ENCODE results near the gene DALRD3. TPM values are rescaled to one million over a fixed set of nuclear protein-coding genes. Genes with fewer than 3 reads are reported as not detected.

DALRD3 gene
- total RNA-seq, 1 donor from 2014 or later, result 55.2 TPM

- TF ChIP-seq CTCF (IDR thresholded peaks at IDR 0.05; ENCODE audit: insufficient read depth, low read length, poor library complexity, severe bottlenecking), result no peak
- Histone ChIP-seq H3K27me3 (ENCODE audit: control insufficient read depth, insufficient read depth, low read length) (no peaks in the 10 kb centered on the region), H3K36me3 (ENCODE audit: control insufficient read depth, insufficient read depth, low read length) (peaks cover 4% of the 10 kb centered on the region)
These were observed 6.8 kb upstream of the DALRD3 start for GRCh38 chr3:49025005-49025792.

GRCh38 chr3:49024449-49024848, 6.1 kb upstream of the DALRD3 start:
- Histone ChIP-seq H3K36me3 (ENCODE audit: control insufficient read depth, insufficient read depth, low read length) (peaks cover 4% of the 10 kb centered on the region), H3K4me3 (ENCODE audit: low read depth, low read length) (no peak overlapping the region), H3K27me3 (ENCODE audit: control insufficient read depth, insufficient read depth, low read length) (no peaks in the 10 kb centered on the region)
- no peak for DNase-seq (ENCODE audit: low read depth)
- no peak for TF ChIP-seq CTCF (IDR thresholded peaks at IDR 0.05; ENCODE audit: insufficient read depth, low read length, poor library complexity, severe bottlenecking)

More at GRCh38 chr3:49025005-49025792, 6.8 kb upstream of the DALRD3 start:
- H3K4me3 ChIP-seq (ENCODE audit: low read depth, low read length), result no peak overlapping the region
- no peak for DNase-seq (ENCODE audit: low read depth)

- H3K36me3 ChIP-seq (ENCODE audit: control insufficient read depth, insufficient read depth, low read length), result peaks cover 4% of the 10 kb centered on the region
- no peak for DNase-seq (ENCODE audit: low read depth)
- no peaks in the 10 kb centered on the region for H3K27me3 ChIP-seq (ENCODE audit: control insufficient read depth, insufficient read depth, low read length)
- TF ChIP-seq CTCF (IDR thresholded peaks at IDR 0.05; ENCODE audit: insufficient read depth, low read length, poor library complexity, severe bottlenecking), result no peak
- no peak overlapping the region for H3K4me3 ChIP-seq (ENCODE audit: low read depth, low read length)
These were observed 5.4 kb upstream of the DALRD3 start for GRCh38 chr3:49023775-49024174.

GRCh38 chr3:49022688-49023171, 4.3 kb upstream of the DALRD3 start:
- Histone ChIP-seq H3K4me3 (ENCODE audit: low read depth, low read length) (peak overlapping the region; percentile 88), H3K27me3 (ENCODE audit: control insufficient read depth, insufficient read depth, low read length) (no peaks in the 10 kb centered on the region), H3K36me3 (ENCODE audit: control insufficient read depth, insufficient read depth, low read length) (peaks cover 4% of the 10 kb centered on the region)
- DNase-seq (ENCODE audit: low read depth), result no peak
- no peak for TF ChIP-seq CTCF (IDR thresholded peaks at IDR 0.05; ENCODE audit: insufficient read depth, low read length, poor library complexity, severe bottlenecking)

GRCh38 chr3:49021813-49022687, 3.7 kb upstream of the DALRD3 start, which contains the start of gene NDUFAF3:
Gene NDUFAF3 (plus strand): TSS chr3:49022121. CDS start chr3:49022145, 24 bp downstream.
- Histone ChIP-seq H3K4me3 (ENCODE audit: low read depth, low read length) (peak within 1 kb of the TSS; percentile 88), H3K27me3 (ENCODE audit: control insufficient read depth, insufficient read depth, low read length) (no peaks in the 10 kb centered on the region), H3K36me3 (ENCODE audit: control insufficient read depth, insufficient read depth, low read length) (peaks cover 4% of the 10 kb centered on the region)
- DNase-seq (ENCODE audit: low read depth), result peak; percentile 73
- peak; percentile 88 for TF ChIP-seq CTCF (IDR thresholded peaks at IDR 0.05; ENCODE audit: insufficient read depth, low read length, poor library complexity, severe bottlenecking)

Data from kidney epithelial cell (primary cell).